HCT116 (cell line): ENCODE results near the gene C4orf50. TPM values are rescaled to one million over a fixed set of nuclear protein-coding genes. Genes with fewer than 3 reads are reported as not detected.
"Not testable (repeated sequence)": the region's sequence is repeated elsewhere in the genome, so short reads cannot be mapped to it uniquely, and the experiment has no call there.

Experiments
- ATAC-seq: fragments of 200-7000 bp; cut with Tn5 transposase; 2 replicates; pipeline ENCODE4 v1.9.1; 2020; ENCODE audit warnings: mild to moderate bottlenecking, moderate library complexity
- BruUV-seq: library from RNA; stranded (reverse); fragments of 400-500 nt; replicated peaks from 2 replicates; lab custom pipeline; 2021; lab: Mats Ljungman, UMichigan
- CTCF ChIA-PET: fragments of 300-600 bp; sonication (Branson Sonifier 250); formaldehyde crosslinking; loops from one replicate; lab custom pipeline; 2021; ENCODE audit warnings: antibody characterized with exemption; lab: Charles Lee
- POLR2A ChIA-PET: fragments of 300-600, 350-600 bp; sonication (Branson Sonifier 250); formaldehyde crosslinking; loops from one replicate; lab custom pipeline; 2021; ENCODE audit warnings: antibody characterized with exemption; lab: Charles Lee
- RAD21 ChIA-PET, 2 experiments: fragments of 300-600 bp; sonication (Branson Sonifier 250); formaldehyde crosslinking; loops; one replicate each; lab custom pipeline; 2023; ENCODE audit warnings: low total read pairs in 2 of 2; ENCODE audit not compliant: uncharacterized antibody in 2 of 2, unreplicated experiment in 2 of 2, low non-redundant PET in 1 of 2; lab: Charles Lee
- DNase-seq: peaks from one replicate; pipeline ENCODE4 v3.0.0-alpha.2; 2010; ENCODE audit warnings: low read depth, low spot score
- H2AFZ ChIP-seq: fragments of 200-600 bp; shearing (Covaris generic), sonication (generic); 2 replicates; pipeline ENCODE4 v1.6.1; 2017; ENCODE audit warnings: low read depth, mixed run types, mixed read lengths, antibody characterized with exemption, low read length; ENCODE audit not compliant: poor library complexity, severe bottlenecking
- H3K27ac ChIP-seq: 2 replicates; pipeline ENCODE4 v1.5.1; 2012; ENCODE audit warnings: low read depth, low read length
- H3K27me3 ChIP-seq: fragments of 200-600 bp; sonication (generic); 2 replicates; pipeline ENCODE4 v1.6.1; 2016; ENCODE audit warnings: mixed run types, low read length, mixed read lengths; ENCODE audit not compliant: insufficient read depth
- H3K36me3 ChIP-seq, 2 experiments: fragments of 200-500 bp in 1 of 2; fragments of 200-600 bp in 1 of 2; sonication (Bioruptor generic) in 1 of 2; sonication (generic) in 1 of 2; 2 replicates each; pipeline versions ENCODE4 v1.5.1 to v1.6.1; 2014 to 2016; ENCODE audit warnings: low read length in 2 of 2, inconsistent platforms in 1 of 2, mixed read lengths in 1 of 2, mixed run types in 1 of 2; ENCODE audit not compliant: insufficient read depth in 2 of 2, control insufficient read depth in 1 of 2
- H3K4me1 ChIP-seq, 2 experiments: fragments of 200-600 bp in 1 of 2; sonication (generic) in 1 of 2; 2 replicates each; pipeline versions ENCODE4 v1.5.1 to v1.6.1; 2012 to 2017; ENCODE audit warnings: low read length in 2 of 2, inconsistent platforms in 1 of 2, mild to moderate bottlenecking in 1 of 2, mixed read lengths in 1 of 2, mixed run types in 1 of 2, moderate library complexity in 1 of 2; ENCODE audit not compliant: insufficient read depth in 2 of 2, control insufficient read depth in 1 of 2
- H3K4me2 ChIP-seq: fragments of 200-600 bp; sonication (generic); 2 replicates; pipeline ENCODE4 v1.6.1; 2017; ENCODE audit warnings: mixed run types, low read length, mixed read lengths
- H3K4me3 ChIP-seq, 2 experiments: fragments of 200-600 bp in 1 of 2; sonication (generic) in 1 of 2; replicated peaks in 1 of 2; 2 replicates each; pipeline ENCODE4 v1.5.1; 2011 to 2016; ENCODE audit warnings: low read length in 2 of 2, control low read depth in 1 of 2, low read depth in 1 of 2, mild to moderate bottlenecking in 1 of 2, mixed read lengths in 1 of 2, mixed run types in 1 of 2
- H3K79me2 ChIP-seq: fragments of 200-600 bp; sonication (generic); 2 replicates; pipeline ENCODE4 v1.6.1; 2017; ENCODE audit warnings: mild to moderate bottlenecking, mixed run types, low read length, moderate library complexity, mixed read lengths; ENCODE audit not compliant: insufficient read depth
- H3K9ac ChIP-seq: fragments of 200-600 bp; sonication (generic); 2 replicates; pipeline ENCODE4 v1.6.1; 2016; ENCODE audit warnings: low read length, mixed read lengths
- H3K9me2 ChIP-seq: fragments of 200-600 bp; sonication (generic), shearing (Covaris generic); 2 replicates; pipeline ENCODE4 v1.6.1; 2017; ENCODE audit warnings: mixed run types, mild to moderate bottlenecking, moderate library complexity; ENCODE audit not compliant: insufficient read depth
- H3K9me3 ChIP-seq, 2 experiments: fragments of 200-500 bp in 1 of 2; fragments of 200-600 bp in 1 of 2; sonication (Bioruptor generic) in 1 of 2; sonication (generic) in 1 of 2; 2 replicates each; pipeline ENCODE4 v1.6.1; 2014 to 2017; ENCODE audit warnings: low read length in 2 of 2, mixed read lengths in 2 of 2, inconsistent platforms in 1 of 2, low read depth in 1 of 2, mild to moderate bottlenecking in 1 of 2, mixed run types in 1 of 2, moderate library complexity in 1 of 2; ENCODE audit not compliant: control insufficient read depth in 1 of 2, insufficient read depth in 1 of 2
- H4K20me1 ChIP-seq: fragments of 200-600 bp; sonication (generic), shearing (Covaris generic); 2 replicates; pipeline ENCODE4 v1.6.1; 2017; ENCODE audit warnings: mixed run types, mild to moderate bottlenecking, moderate library complexity; ENCODE audit not compliant: insufficient read depth
- ATF3 ChIP-seq: IDR thresholded peaks from 2 replicates; pipeline ENCODE4 v1.6.1; 2012
- EZH2phosphoT487 ChIP-seq: fragments of 200-600 bp; IDR thresholded peaks from 2 replicates; pipeline ENCODE4 v1.6.1; 2018; ENCODE audit warnings: antibody characterized with exemption, borderline replicate concordance
- MAX ChIP-seq: IDR thresholded peaks from 2 replicates; pipeline ENCODE4 v1.6.1; 2012
- RAD21 ChIP-seq: IDR thresholded peaks from 2 replicates; pipeline ENCODE4 v1.6.1; 2012; ENCODE audit warnings: low read depth, mild to moderate bottlenecking
- ZFX ChIP-seq: fragments of 450-650 bp; IDR thresholded peaks from 2 replicates; pipeline ENCODE4 v1.6.1; 2017
- ZNF274 ChIP-seq: fragments of 200-500 bp; sonication (Bioruptor generic); IDR thresholded peaks from 2 replicates; pipeline ENCODE4 v1.6.1; 2014; ENCODE audit warnings: mild to moderate bottlenecking, low read depth, low read length, inconsistent platforms
- intact Hi-C: fragments of 100-400 bp; cut with micrococcal nuclease; formaldehyde crosslinking; loops from 2 replicates; pipeline ENCODE4 v1.10.0; 2022
- total RNA-seq: library from RNA; stranded (reverse); gene quantifications from one replicate; pipeline ENCODE4 v1.2.1, GENCODE V29; 2021; ENCODE audit not compliant: unreplicated experiment

The C4orf50 gene
- total RNA-seq, 1 experiment from 2014 or later: not detected

DNA sequence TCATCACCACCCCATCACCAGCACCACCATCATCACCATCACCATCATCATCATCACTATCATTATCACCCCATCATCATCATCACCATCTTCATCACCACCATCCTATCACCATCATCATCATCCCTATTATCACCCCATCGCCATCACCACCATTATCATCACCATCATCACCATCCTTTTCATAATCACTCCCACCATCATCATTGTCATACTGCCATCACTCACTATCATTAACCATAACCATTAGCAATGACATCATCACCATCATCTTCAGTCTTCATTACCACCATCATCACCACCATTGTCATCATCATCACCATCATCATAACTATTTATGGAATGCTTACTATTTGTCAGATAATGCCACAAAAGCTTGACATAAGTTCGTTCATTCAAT is 161.0 kb downstream of the C4orf50 start:
- no TSS peak for BruUV-seq
- H3K9ac ChIP-seq: no peak overlapping the region
- CTCF ChIA-PET: no interaction called here

DNA sequence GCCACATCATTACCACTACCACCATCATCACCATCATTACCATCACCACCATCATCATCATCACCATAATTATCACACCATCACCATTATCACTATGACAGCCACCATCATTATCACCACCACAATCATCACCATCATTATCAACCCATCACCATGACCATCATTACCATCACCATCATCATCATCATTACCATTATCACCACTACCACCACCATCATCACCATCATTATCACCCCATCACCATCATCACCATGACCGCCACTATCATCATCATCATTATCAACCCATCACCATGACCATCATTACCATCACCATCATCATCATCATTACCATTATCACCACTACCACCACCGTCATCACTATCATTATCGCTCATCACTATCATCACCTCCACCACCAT is 161.9 kb downstream of the C4orf50 start:
- H3K36me3 ChIP-seq, POLR2A ChIA-PET, RAD21 ChIA-PET, BruUV-seq, CTCF ChIA-PET, H2AFZ ChIP-seq, intact Hi-C loops, H3K4me3 ChIP-seq, H3K9me2 ChIP-seq, H3K9ac ChIP-seq, H3K27ac ChIP-seq, H4K20me1 ChIP-seq, H3K9me3 ChIP-seq, H3K4me1 ChIP-seq, DNase-seq, ATAC-seq, H3K4me2 ChIP-seq, H3K79me2 ChIP-seq: not testable (repeated sequence)
- H3K27me3 ChIP-seq: peaks cover 58% of the 10 kb centered on the region

More for the DNA sequence above, 161.0 kb downstream of the C4orf50 start:
- Histone ChIP-seq H4K20me1 (no peaks in the 10 kb centered on the region), H2AFZ (no peak overlapping the region), H3K9me3 (no peaks in the 10 kb centered on the region), H3K36me3 (no peaks in the 10 kb centered on the region), H3K4me3 (no peak overlapping the region), H3K4me1 (no peaks in the 10 kb centered on the region), H3K4me2 (no peak overlapping the region), H3K9me2 (no peaks in the 10 kb centered on the region), H3K27me3 (peaks cover 58% of the 10 kb centered on the region), H3K79me2 (no peaks in the 10 kb centered on the region), H3K27ac (no peak overlapping the region)
- RAD21 ChIA-PET: no interaction called here
- TF ChIP-seq ATF3 (no peak), ZNF274 (no peak), MAX (no peak), ZFX (no peak), EZH2phosphoT487 (no peak), RAD21 (no peak)
- no peak for ATAC-seq
- POLR2A ChIA-PET: no interaction called here
- no peak for DNase-seq
- intact Hi-C loops: no loop called here
